NB4 (cell line): ENCODE data around the gene OCRL.

ENCODE experiments used
- MAX ChIP-seq: IDR thresholded peaks from 2 replicates; pipeline ENCODE4 v1.6.1; 2011; ENCODE audit warnings: low read depth, low read length
- TF ChIP-seq, protein P1 (sequence below): IDR thresholded peaks from one replicate; pipeline ENCODE4 v1.5.1; 2012; ENCODE audit warnings: low read depth, low read length

- TF ChIP-seq, protein P1, sequence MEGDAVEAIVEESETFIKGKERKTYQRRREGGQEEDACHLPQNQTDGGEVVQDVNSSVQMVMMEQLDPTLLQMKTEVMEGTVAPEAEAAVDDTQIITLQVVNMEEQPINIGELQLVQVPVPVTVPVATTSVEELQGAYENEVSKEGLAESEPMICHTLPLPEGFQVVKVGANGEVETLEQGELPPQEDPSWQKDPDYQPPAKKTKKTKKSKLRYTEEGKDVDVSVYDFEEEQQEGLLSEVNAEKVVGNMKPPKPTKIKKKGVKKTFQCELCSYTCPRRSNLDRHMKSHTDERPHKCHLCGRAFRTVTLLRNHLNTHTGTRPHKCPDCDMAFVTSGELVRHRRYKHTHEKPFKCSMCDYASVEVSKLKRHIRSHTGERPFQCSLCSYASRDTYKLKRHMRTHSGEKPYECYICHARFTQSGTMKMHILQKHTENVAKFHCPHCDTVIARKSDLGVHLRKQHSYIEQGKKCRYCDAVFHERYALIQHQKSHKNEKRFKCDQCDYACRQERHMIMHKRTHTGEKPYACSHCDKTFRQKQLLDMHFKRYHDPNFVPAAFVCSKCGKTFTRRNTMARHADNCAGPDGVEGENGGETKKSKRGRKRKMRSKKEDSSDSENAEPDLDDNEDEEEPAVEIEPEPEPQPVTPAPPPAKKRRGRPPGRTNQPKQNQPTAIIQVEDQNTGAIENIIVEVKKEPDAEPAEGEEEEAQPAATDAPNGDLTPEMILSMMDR: no peak
- TF ChIP-seq MAX: no peak
Measured at GRCh38 chrX:129641941-129642340, 101.9 kb downstream of the OCRL start.
